ENCODE measurements around the gene GPR156. TPM values are rescaled to one million over a fixed set of nuclear protein-coding genes. Genes with fewer than 3 reads are reported as not detected.

GPR156 gene
- total and polyA plus RNA-seq, 9 of the 15 experiments (the other 6 are each of a cell fraction or from before 2014, with no cell fraction given), result 0.07 to 0.14 (median 0.12) TPM; not detected in 5

DNA sequence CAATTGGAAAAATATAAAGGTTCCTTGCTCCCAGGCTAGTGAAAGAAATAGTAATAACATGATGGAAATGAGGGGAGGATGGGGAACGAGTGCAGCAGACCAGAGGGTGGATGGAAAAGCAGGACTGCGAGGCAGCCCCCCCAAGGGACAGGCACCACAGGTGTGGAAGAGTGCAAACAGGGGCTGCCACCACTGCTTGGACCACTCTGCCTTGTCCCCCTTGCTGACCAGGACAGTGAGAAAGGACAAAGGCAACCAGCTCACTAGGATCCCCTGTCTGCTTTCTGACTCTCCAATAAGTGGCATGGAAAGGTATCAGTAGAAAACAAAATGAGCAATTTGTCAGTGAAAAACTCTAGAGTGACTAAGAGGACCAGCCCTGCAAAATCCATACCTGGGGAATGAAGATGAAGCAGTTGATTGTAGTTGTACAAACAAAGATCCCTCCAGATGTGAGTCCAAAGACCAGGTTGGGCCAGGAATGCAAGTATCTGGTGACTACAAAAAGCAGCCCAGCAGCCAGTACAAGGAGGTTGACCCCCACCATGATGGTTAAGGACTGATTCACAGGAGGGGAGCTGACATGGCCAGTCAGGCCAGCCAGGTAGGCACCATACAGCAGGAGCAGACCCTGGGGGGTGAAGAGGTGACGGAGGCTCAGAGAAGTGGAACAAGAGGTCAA, 104.2 kb downstream of the GPR156 start:
- peaks cover 0 to 10% of the 10 kb centered on the region in 2 experiments; a peak in 2 of 5 replicates for H3K27me3 ChIP-seq (ENCODE audit: control insufficient read depth in 2 of 2, insufficient read depth in 2 of 2, low read length in 2 of 2)
- POLR2A ChIA-PET, result no interaction called here
- no peaks in the 10 kb centered on the region for H4K20me1 ChIP-seq (replicated peaks; ENCODE audit: control insufficient read depth, insufficient read depth, low read length)
- ATAC-seq (no peak), DNase-seq (ENCODE audit: extremely low read depth in 1 of 4, low spot score in 3 of 4) (no peak), FAIRE-seq (no peak)
- H3K4me2 ChIP-seq (ENCODE audit: insufficient read depth, low read length), result no peak overlapping the region
- intact Hi-C loops (cut with micrococcal nuclease), result loop anchor here (10.0 kb wide), 1 partner anchor 356 kb away; no protein-coding TSS in a partner anchor
- H3K9me1 ChIP-seq (ENCODE audit: control insufficient read depth, insufficient read depth, low read length), result no peaks in the 10 kb centered on the region
- no peak overlapping the region for H2AFZ ChIP-seq (ENCODE audit: low read depth, low read length)
- H3K9ac ChIP-seq (ENCODE audit: insufficient read depth in 1 of 2, low read depth in 2 of 2, low read length in 2 of 2), result no peak overlapping the region
- in situ Hi-C loops (cut with MboI), result no loop called here
- H3K9me3 ChIP-seq (replicated peaks; ENCODE audit: control insufficient read depth, insufficient read depth, low read depth, low read length), result no peaks in the 10 kb centered on the region
- 6% methylated on average over 3 of the region's 3 CpGs for WGBS (ENCODE audit: insufficient coverage, low coverage, missing lambda C conversion rate)
- no TSS peak for BruUV-seq (replicated peaks)
- H3K36me3 ChIP-seq (ENCODE audit: control insufficient read depth, insufficient read depth, low read length), result no peaks in the 10 kb centered on the region
- H3K27ac ChIP-seq (ENCODE audit: extremely low read depth, low read depth, low read length), result no peak overlapping the region
- no peaks in the 10 kb centered on the region for H3K79me2 ChIP-seq (ENCODE audit: control insufficient read depth, insufficient read depth, low read length)
- no peak overlapping the region for H3K4me3 ChIP-seq
- CTCF ChIA-PET (ENCODE audit: low intra/inter-chr PET ratio), result no interaction called here
- H3K4me1 ChIP-seq (replicated peaks in 1 of 2; ENCODE audit: control insufficient read depth in 2 of 2, insufficient read depth in 2 of 2, low read length in 2 of 2), result no peaks in the 10 kb centered on the region
- TF ChIP-seq PHF20 (IDR thresholded peaks at IDR 0.05; ENCODE audit: partially characterized antibody), result no peak
- no peak for TF ChIP-seq JUNB (CRISPR knock-in tag; conservative IDR thresholded peaks at IDR 0.05)
- no peak for TF ChIP-seq ZNF263 (CRISPR knock-in tag; IDR thresholded peaks at IDR 0.05; ENCODE audit: borderline replicate concordance)
- no peak for TF ChIP-seq SNRNP70 (optimal IDR thresholded peaks at IDR 0.05; ENCODE audit: low read depth, low read length)
- TF ChIP-seq ZNF79 (CRISPR knock-in tag; IDR thresholded peaks at IDR 0.05; ENCODE audit: low read depth), result no peak
- TF ChIP-seq, protein P1, sequence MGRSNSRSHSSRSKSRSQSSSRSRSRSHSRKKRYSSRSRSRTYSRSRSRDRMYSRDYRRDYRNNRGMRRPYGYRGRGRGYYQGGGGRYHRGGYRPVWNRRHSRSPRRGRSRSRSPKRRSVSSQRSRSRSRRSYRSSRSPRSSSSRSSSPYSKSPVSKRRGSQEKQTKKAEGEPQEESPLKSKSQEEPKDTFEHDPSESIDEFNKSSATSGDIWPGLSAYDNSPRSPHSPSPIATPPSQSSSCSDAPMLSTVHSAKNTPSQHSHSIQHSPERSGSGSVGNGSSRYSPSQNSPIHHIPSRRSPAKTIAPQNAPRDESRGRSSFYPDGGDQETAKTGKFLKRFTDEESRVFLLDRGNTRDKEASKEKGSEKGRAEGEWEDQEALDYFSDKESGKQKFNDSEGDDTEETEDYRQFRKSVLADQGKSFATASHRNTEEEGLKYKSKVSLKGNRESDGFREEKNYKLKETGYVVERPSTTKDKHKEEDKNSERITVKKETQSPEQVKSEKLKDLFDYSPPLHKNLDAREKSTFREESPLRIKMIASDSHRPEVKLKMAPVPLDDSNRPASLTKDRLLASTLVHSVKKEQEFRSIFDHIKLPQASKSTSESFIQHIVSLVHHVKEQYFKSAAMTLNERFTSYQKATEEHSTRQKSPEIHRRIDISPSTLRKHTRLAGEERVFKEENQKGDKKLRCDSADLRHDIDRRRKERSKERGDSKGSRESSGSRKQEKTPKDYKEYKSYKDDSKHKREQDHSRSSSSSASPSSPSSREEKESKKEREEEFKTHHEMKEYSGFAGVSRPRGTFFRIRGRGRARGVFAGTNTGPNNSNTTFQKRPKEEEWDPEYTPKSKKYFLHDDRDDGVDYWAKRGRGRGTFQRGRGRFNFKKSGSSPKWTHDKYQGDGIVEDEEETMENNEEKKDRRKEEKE (IDR thresholded peaks at IDR 0.05; ENCODE audit: borderline replicate concordance in 1 of 2, control insufficient read depth in 1 of 2, low read depth in 2 of 2, low read length in 1 of 2), result no peak
- no peak for TF ChIP-seq NEUROD1 (IDR thresholded peaks at IDR 0.05; ENCODE audit: borderline replicate concordance, low read depth, low read length, partially characterized antibody)
- no peak for TF ChIP-seq BRF1 (IDR thresholded peaks at IDR 0.05; ENCODE audit: borderline replicate concordance, extremely low read depth, insufficient read length)
- no peak for TF ChIP-seq U2AF1 (optimal IDR thresholded peaks at IDR 0.05; ENCODE audit: low read depth, low read length)
- TF ChIP-seq, protein P2, sequence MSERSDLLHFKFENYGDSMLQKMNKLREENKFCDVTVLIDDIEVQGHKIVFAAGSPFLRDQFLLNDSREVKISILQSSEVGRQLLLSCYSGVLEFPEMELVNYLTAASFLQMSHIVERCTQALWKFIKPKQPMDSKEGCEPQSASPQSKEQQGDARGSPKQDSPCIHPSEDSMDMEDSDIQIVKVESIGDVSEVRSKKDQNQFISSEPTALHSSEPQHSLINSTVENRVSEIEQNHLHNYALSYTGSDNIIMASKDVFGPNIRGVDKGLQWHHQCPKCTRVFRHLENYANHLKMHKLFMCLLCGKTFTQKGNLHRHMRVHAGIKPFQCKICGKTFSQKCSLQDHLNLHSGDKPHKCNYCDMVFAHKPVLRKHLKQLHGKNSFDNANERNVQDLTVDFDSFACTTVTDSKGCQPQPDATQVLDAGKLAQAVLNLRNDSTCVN (CRISPR knock-in tag; IDR thresholded peaks at IDR 0.05), result no peak
- TF ChIP-seq, protein P3, sequence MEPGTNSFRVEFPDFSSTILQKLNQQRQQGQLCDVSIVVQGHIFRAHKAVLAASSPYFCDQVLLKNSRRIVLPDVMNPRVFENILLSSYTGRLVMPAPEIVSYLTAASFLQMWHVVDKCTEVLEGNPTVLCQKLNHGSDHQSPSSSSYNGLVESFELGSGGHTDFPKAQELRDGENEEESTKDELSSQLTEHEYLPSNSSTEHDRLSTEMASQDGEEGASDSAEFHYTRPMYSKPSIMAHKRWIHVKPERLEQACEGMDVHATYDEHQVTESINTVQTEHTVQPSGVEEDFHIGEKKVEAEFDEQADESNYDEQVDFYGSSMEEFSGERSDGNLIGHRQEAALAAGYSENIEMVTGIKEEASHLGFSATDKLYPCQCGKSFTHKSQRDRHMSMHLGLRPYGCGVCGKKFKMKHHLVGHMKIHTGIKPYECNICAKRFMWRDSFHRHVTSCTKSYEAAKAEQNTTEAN (CRISPR knock-in tag; IDR thresholded peaks at IDR 0.05), result no peak
- TF ChIP-seq GABPA (tag; conservative IDR thresholded peaks at IDR 0.05; ENCODE audit: low read depth), result no peak
- no peak for TF ChIP-seq BDP1 (IDR thresholded peaks at IDR 0.05; ENCODE audit: insufficient read depth, insufficient read length)

Data from K562 (cell line).